ENCODE results near the gene ZFR.

The ZFR gene

DNA sequence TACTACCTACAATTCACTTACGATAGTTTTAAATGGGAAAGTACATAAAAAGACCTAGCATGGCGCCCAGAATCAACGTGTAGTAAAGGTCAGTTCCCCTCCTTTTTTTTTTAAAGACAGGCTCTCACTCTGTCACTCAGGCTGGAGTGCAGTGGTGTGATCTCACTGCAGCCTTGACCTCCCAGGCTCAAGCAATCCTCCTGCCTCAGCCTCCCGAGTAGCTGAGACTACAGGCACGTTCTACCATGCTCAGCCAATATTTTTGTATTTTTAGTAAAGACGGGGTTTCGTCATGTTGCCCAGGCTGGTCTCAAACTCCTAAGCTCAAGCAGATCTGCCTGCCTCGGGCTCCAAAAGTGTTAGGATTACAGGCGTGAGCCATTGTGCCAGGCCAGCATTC is 91.1 kb downstream of the ZFR start:
- Histone ChIP-seq H2BK15ac (replicated peaks; ENCODE audit: low read depth) (no peak overlapping the region), H3K4me3 (ENCODE audit: low read length) (no peak overlapping the region), H4K5ac (ENCODE audit: low read length) (no peak overlapping the region), H2BK120ac (ENCODE audit: low read depth, low read length) (no peak overlapping the region), H2BK5ac (ENCODE audit: low read length) (no peak overlapping the region), H3K36me3 (ENCODE audit: control insufficient read depth, insufficient read depth, low read length) (peaks cover 3% of the 10 kb centered on the region), H3K79me2 (ENCODE audit: control insufficient read depth, insufficient read depth, low read length) (no peaks in the 10 kb centered on the region), H2AK5ac (ENCODE audit: low read length) (no peak overlapping the region), H3K27ac (ENCODE audit: low read depth, low read length) (no peak overlapping the region), H3K23ac (ENCODE audit: low read length) (no peak overlapping the region), H3K4me2 (ENCODE audit: low read length) (no peak overlapping the region), H3K4ac (ENCODE audit: low read depth, low read length) (no peak overlapping the region), H3K79me1 (ENCODE audit: low read length) (no peaks in the 10 kb centered on the region), H3K56ac (ENCODE audit: low read length) (no peak overlapping the region), H3K4me1 (ENCODE audit: control insufficient read depth, low read depth, low read length) (no peaks in the 10 kb centered on the region), H3K27me3 (ENCODE audit: insufficient read depth, low read length, poor library complexity) (no peaks in the 10 kb centered on the region), H4K8ac (ENCODE audit: low read depth, low read length) (peak overlapping the region; percentile 39), H3K18ac (ENCODE audit: low read length) (no peak overlapping the region), H3K9ac (ENCODE audit: low read length) (no peak overlapping the region)
- no CpG with 5 or more reads among the region's 9 CpGs for WGBS (ENCODE audit: extremely low coverage, insufficient coverage, low lambda C conversion rate)
- no peak for DNase-seq

DNA sequence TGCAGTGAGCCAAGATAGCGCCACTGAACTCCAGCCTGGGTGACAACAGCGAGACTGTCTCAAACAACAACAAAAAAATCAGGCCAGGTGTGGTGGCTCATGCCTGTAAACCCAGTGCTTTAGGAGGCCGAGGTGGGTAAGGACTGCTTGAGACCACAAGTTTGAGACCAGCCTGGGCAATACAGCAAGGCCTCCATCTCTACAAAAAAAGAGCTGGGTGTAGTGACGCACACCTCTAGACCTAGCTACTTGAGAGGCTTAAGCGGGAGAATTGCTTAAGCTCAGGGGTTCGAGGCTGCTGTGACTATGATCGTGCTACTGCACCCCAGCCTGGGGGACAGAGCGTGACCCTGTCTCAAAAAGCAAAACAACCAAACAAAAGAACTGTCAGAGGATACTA is 91.9 kb downstream of the ZFR start:
- H2BK5ac ChIP-seq (ENCODE audit: low read length) = no peak overlapping the region
- no peak overlapping the region for H3K56ac ChIP-seq (ENCODE audit: low read length)
- no peak overlapping the region for H4K8ac ChIP-seq (ENCODE audit: low read depth, low read length)
- H3K4me2 ChIP-seq (ENCODE audit: low read length) = no peak overlapping the region
- H4K5ac ChIP-seq (ENCODE audit: low read length) = no peak overlapping the region
- no peak overlapping the region for H3K18ac ChIP-seq (ENCODE audit: low read length)
- H3K79me1 ChIP-seq (ENCODE audit: low read length) = no peaks in the 10 kb centered on the region
- no peak overlapping the region for H2BK120ac ChIP-seq (ENCODE audit: low read depth, low read length)
- no peaks in the 10 kb centered on the region for H3K27me3 ChIP-seq (ENCODE audit: insufficient read depth, low read length, poor library complexity)
- no peak overlapping the region for H2BK15ac ChIP-seq (replicated peaks; ENCODE audit: low read depth)
- peaks cover 3% of the 10 kb centered on the region for H3K36me3 ChIP-seq (ENCODE audit: control insufficient read depth, insufficient read depth, low read length)
- WGBS (ENCODE audit: extremely low coverage, insufficient coverage, low lambda C conversion rate) = no CpG with 5 or more reads among the region's 8 CpGs
- no peak overlapping the region for H3K23ac ChIP-seq (ENCODE audit: low read length)
- no peak overlapping the region for H3K9ac ChIP-seq (ENCODE audit: low read length)
- no peak overlapping the region for H3K27ac ChIP-seq (ENCODE audit: low read depth, low read length)
- H3K4ac ChIP-seq (ENCODE audit: low read depth, low read length) = no peak overlapping the region
- no peaks in the 10 kb centered on the region for H3K79me2 ChIP-seq (ENCODE audit: control insufficient read depth, insufficient read depth, low read length)
- no peak for DNase-seq
- H3K4me1 ChIP-seq (ENCODE audit: control insufficient read depth, low read depth, low read length) = no peaks in the 10 kb centered on the region
- no peak overlapping the region for H3K4me3 ChIP-seq (ENCODE audit: low read length)
- no peak overlapping the region for H2AK5ac ChIP-seq (ENCODE audit: low read length)

DNA sequence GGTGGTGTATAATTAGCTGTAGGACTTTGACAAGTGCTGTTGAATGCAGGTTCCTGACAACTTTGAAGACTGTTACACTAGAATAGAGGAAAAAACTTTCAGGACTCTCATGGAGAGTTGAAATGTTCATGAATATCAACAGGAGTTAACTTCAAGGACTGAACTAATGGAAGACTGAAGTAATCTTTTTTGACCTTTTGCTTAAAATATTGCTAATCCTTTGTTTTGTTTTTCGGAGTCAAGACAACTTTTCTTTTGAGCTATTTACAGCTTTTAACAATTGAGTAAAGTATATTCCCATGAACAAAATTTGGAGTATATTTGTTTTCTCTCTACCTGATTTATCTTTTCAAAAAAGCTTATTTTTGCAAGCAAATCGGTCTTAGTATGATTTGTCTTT is 97.7 kb downstream of the ZFR start:
- no peak overlapping the region for H3K23ac ChIP-seq (ENCODE audit: low read length)
- no peak overlapping the region for H3K4me2 ChIP-seq (ENCODE audit: low read length)
- no peak overlapping the region for H3K27ac ChIP-seq (ENCODE audit: low read depth, low read length)
- H2BK120ac ChIP-seq (ENCODE audit: low read depth, low read length) = no peak overlapping the region
- no peak overlapping the region for H3K18ac ChIP-seq (ENCODE audit: low read length)
- H3K27me3 ChIP-seq (ENCODE audit: insufficient read depth, low read length, poor library complexity) = no peaks in the 10 kb centered on the region
- H3K9ac ChIP-seq (ENCODE audit: low read length) = no peak overlapping the region
- no peak overlapping the region for H4K8ac ChIP-seq (ENCODE audit: low read depth, low read length)
- H3K36me3 ChIP-seq (ENCODE audit: control insufficient read depth, insufficient read depth, low read length) = no peaks in the 10 kb centered on the region
- H3K4me3 ChIP-seq (ENCODE audit: low read length) = no peak overlapping the region
- H2BK5ac ChIP-seq (ENCODE audit: low read length) = no peak overlapping the region
- no CpG with 5 or more reads among the region's 2 CpGs for WGBS (ENCODE audit: extremely low coverage, insufficient coverage, low lambda C conversion rate)
- DNase-seq = peak; percentile 32
- H4K5ac ChIP-seq (ENCODE audit: low read length) = no peak overlapping the region
- no peak overlapping the region for H3K4ac ChIP-seq (ENCODE audit: low read depth, low read length)
- no peak overlapping the region for H3K56ac ChIP-seq (ENCODE audit: low read length)
- H2AK5ac ChIP-seq (ENCODE audit: low read length) = no peak overlapping the region
- no peaks in the 10 kb centered on the region for H3K79me1 ChIP-seq (ENCODE audit: low read length)
- no peak overlapping the region for H2BK15ac ChIP-seq (replicated peaks; ENCODE audit: low read depth)
- H3K4me1 ChIP-seq (ENCODE audit: control insufficient read depth, low read depth, low read length) = no peaks in the 10 kb centered on the region
- H3K79me2 ChIP-seq (ENCODE audit: control insufficient read depth, insufficient read depth, low read length) = no peaks in the 10 kb centered on the region

DNA sequence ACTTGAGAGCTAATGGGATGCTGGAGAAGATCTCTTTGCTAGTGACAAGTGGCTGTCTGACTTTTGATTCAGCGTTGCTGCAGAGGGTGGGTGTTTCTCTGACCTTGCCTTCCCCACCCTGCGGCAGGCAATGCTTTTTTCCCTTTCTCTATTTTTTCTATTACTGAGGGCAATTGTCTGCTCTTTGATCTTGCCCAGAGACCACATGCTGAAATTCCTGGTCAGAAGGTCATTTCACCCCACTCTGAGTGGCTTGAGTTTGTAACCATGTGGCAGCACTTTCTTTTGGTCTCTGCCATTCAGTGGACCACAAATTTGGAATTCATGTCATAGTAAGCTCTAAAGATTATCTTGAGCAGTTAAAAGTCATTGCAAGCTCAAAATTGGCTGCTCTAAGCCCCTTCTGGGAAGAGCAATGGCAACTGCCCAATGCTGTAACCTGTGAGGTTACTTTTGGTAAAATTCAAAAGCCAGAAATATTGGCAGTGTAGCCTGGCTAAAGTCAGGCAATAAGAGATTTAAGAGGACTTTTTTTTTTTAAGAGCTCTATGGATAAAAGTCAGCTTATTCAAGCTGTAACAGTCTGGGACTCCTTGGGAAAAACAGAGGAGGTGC is 101.4 kb downstream of the ZFR start:
- no peak overlapping the region for H3K23ac ChIP-seq (ENCODE audit: low read length)
- no peak overlapping the region for H2BK5ac ChIP-seq (ENCODE audit: low read length)
- H3K79me2 ChIP-seq (ENCODE audit: control insufficient read depth, insufficient read depth, low read length) = no peaks in the 10 kb centered on the region
- no peak overlapping the region for H3K18ac ChIP-seq (ENCODE audit: low read length)
- H3K27ac ChIP-seq (ENCODE audit: low read depth, low read length) = no peak overlapping the region
- H2AK5ac ChIP-seq (ENCODE audit: low read length) = no peak overlapping the region
- no peak overlapping the region for H4K5ac ChIP-seq (ENCODE audit: low read length)
- H3K4ac ChIP-seq (ENCODE audit: low read depth, low read length) = no peak overlapping the region
- no peak overlapping the region for H2BK15ac ChIP-seq (replicated peaks; ENCODE audit: low read depth)
- H3K27me3 ChIP-seq (ENCODE audit: insufficient read depth, low read length, poor library complexity) = no peaks in the 10 kb centered on the region
- H3K9ac ChIP-seq (ENCODE audit: low read length) = no peak overlapping the region
- no peak overlapping the region for H4K8ac ChIP-seq (ENCODE audit: low read depth, low read length)
- no CpG with 5 or more reads among the region's 2 CpGs for WGBS (ENCODE audit: extremely low coverage, insufficient coverage, low lambda C conversion rate)
- DNase-seq = no peak
- no peaks in the 10 kb centered on the region for H3K36me3 ChIP-seq (ENCODE audit: control insufficient read depth, insufficient read depth, low read length)
- no peak overlapping the region for H3K56ac ChIP-seq (ENCODE audit: low read length)
- no peak overlapping the region for H3K4me3 ChIP-seq (ENCODE audit: low read length)
- no peaks in the 10 kb centered on the region for H3K79me1 ChIP-seq (ENCODE audit: low read length)
- no peak overlapping the region for H2BK120ac ChIP-seq (ENCODE audit: low read depth, low read length)
- no peak overlapping the region for H3K4me2 ChIP-seq (ENCODE audit: low read length)
- H3K4me1 ChIP-seq (ENCODE audit: control insufficient read depth, low read depth, low read length) = no peaks in the 10 kb centered on the region

DNA sequence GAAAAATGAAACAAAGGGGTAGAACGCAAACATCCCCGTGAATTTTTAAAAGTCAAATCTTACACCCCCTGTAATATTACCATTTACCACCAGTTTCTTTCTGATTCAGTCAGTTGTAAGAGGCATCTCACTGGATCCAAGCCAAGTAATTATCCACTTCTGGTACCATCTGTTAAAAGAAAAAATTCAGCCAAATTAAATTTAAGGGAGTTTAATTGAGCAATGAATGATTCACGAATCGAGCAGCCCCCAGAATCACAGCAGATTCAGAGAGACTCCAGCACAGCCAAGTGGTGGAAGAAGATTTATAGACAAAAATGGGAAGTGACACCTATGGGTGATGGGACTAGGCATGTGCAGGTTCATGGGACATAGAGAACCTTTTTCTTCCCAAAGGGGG is 101.9 kb downstream of the ZFR start:
- H3K18ac ChIP-seq (ENCODE audit: low read length) = no peak overlapping the region
- no peaks in the 10 kb centered on the region for H3K79me2 ChIP-seq (ENCODE audit: control insufficient read depth, insufficient read depth, low read length)
- H3K4me2 ChIP-seq (ENCODE audit: low read length) = no peak overlapping the region
- H3K56ac ChIP-seq (ENCODE audit: low read length) = no peak overlapping the region
- no peaks in the 10 kb centered on the region for H3K4me1 ChIP-seq (ENCODE audit: control insufficient read depth, low read depth, low read length)
- H3K27ac ChIP-seq (ENCODE audit: low read depth, low read length) = no peak overlapping the region
- no peak for DNase-seq
- no peaks in the 10 kb centered on the region for H3K36me3 ChIP-seq (ENCODE audit: control insufficient read depth, insufficient read depth, low read length)
- H2AK5ac ChIP-seq (ENCODE audit: low read length) = no peak overlapping the region
- no peak overlapping the region for H4K8ac ChIP-seq (ENCODE audit: low read depth, low read length)
- no CpG with 5 or more reads among the region's 4 CpGs for WGBS (ENCODE audit: extremely low coverage, insufficient coverage, low lambda C conversion rate)
- no peak overlapping the region for H3K9ac ChIP-seq (ENCODE audit: low read length)
- H3K4me3 ChIP-seq (ENCODE audit: low read length) = no peak overlapping the region
- H4K5ac ChIP-seq (ENCODE audit: low read length) = no peak overlapping the region
- no peak overlapping the region for H3K4ac ChIP-seq (ENCODE audit: low read depth, low read length)
- no peak overlapping the region for H2BK15ac ChIP-seq (replicated peaks; ENCODE audit: low read depth)
- H2BK120ac ChIP-seq (ENCODE audit: low read depth, low read length) = no peak overlapping the region
- H3K79me1 ChIP-seq (ENCODE audit: low read length) = no peaks in the 10 kb centered on the region
- H2BK5ac ChIP-seq (ENCODE audit: low read length) = no peak overlapping the region
- no peaks in the 10 kb centered on the region for H3K27me3 ChIP-seq (ENCODE audit: insufficient read depth, low read length, poor library complexity)
- H3K23ac ChIP-seq (ENCODE audit: low read length) = no peak overlapping the region

DNA sequence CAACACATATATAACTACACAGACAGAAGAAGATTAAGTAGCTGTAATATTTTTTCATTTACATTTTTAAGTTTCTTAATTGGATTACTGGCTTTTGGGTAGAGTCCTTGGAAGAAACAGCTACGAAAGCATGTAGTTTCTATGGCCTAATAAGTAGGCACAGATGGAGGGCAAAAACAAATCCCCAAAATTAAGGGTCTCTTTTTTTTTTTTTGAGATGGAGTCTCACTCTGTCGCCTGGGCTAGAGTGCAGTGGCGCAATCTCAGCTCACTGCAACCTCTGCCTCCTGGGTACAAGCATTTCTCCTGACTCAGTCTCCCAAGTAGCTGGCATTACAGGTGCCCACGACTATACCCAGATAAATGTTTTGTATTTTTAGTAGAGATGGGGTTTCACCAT is 104.7 kb downstream of the ZFR start:
- Histone ChIP-seq H2BK120ac (ENCODE audit: low read depth, low read length) (no peak overlapping the region), H3K9ac (ENCODE audit: low read length) (no peak overlapping the region), H3K27me3 (ENCODE audit: insufficient read depth, low read length, poor library complexity) (no peaks in the 10 kb centered on the region), H3K18ac (ENCODE audit: low read length) (no peak overlapping the region), H3K79me2 (ENCODE audit: control insufficient read depth, insufficient read depth, low read length) (no peaks in the 10 kb centered on the region), H3K27ac (ENCODE audit: low read depth, low read length) (no peak overlapping the region), H2BK15ac (replicated peaks; ENCODE audit: low read depth) (no peak overlapping the region), H4K8ac (ENCODE audit: low read depth, low read length) (no peak overlapping the region), H3K4me2 (ENCODE audit: low read length) (no peak overlapping the region), H3K23ac (ENCODE audit: low read length) (no peak overlapping the region), H3K4me1 (ENCODE audit: control insufficient read depth, low read depth, low read length) (no peaks in the 10 kb centered on the region), H3K4me3 (ENCODE audit: low read length) (no peak overlapping the region), H4K5ac (ENCODE audit: low read length) (no peak overlapping the region), H2BK5ac (ENCODE audit: low read length) (no peak overlapping the region), H3K36me3 (ENCODE audit: control insufficient read depth, insufficient read depth, low read length) (no peaks in the 10 kb centered on the region), H3K4ac (ENCODE audit: low read depth, low read length) (no peak overlapping the region), H3K79me1 (ENCODE audit: low read length) (no peaks in the 10 kb centered on the region), H3K56ac (ENCODE audit: low read length) (no peak overlapping the region), H2AK5ac (ENCODE audit: low read length) (no peak overlapping the region)
- WGBS (ENCODE audit: extremely low coverage, insufficient coverage, low lambda C conversion rate) = no CpG with 5 or more reads among the region's 4 CpGs
- DNase-seq = peak; percentile 63

Measured in mesendoderm (in vitro differentiated cells).